CD4-positive, alpha-beta memory T cell (primary cell): Measurements from ENCODE around the gene POLR2J. TPM values are rescaled to one million over a fixed set of nuclear protein-coding genes. Genes with fewer than 3 reads are reported as not detected.
"Not testable (repeated sequence)": the region's sequence is repeated elsewhere in the genome, so short reads cannot be mapped to it uniquely, and the experiment has no call there.

Experiments
- CTCF ChIA-PET: fragments of 350-600 bp; sonication (Branson Sonifier 250); formaldehyde crosslinking; loops from one replicate; lab custom pipeline; 2021; ENCODE audit warnings: inconsistent platforms; ENCODE audit not compliant: partially characterized antibody; lab: Charles Lee
- POLR2A ChIA-PET: fragments of 350-600 bp; sonication (Branson Sonifier 250); formaldehyde crosslinking; loops from one replicate; lab custom pipeline; 2021; ENCODE audit not compliant: partially characterized antibody; lab: Charles Lee
- DNase-seq, 5 donors: peaks; one replicate each; pipeline versions ENCODE4 v3.0.0 to v3.0.0-alpha.2; 2020 to 2022; ENCODE audit warnings: mixed read lengths in 1 of 5
- H3K27ac ChIP-seq: one replicate; pipeline ENCODE4 v1.7.0; 2013; ENCODE audit warnings: low read depth, low read length
- H3K27me3 ChIP-seq: 2 replicates; pipeline ENCODE4 v1.7.0; 2013; ENCODE audit warnings: mild to moderate bottlenecking, low read length, moderate library complexity; ENCODE audit not compliant: insufficient read depth
- H3K36me3 ChIP-seq: 2 replicates; pipeline ENCODE4 v1.7.0; 2013; ENCODE audit warnings: mild to moderate bottlenecking, low read length, moderate library complexity; ENCODE audit not compliant: insufficient read depth
- H3K4me1 ChIP-seq: 2 replicates; pipeline ENCODE4 v1.7.0; 2013; ENCODE audit warnings: mild to moderate bottlenecking, low read length, moderate library complexity; ENCODE audit not compliant: insufficient read depth
- H3K4me3 ChIP-seq, 2 donors: one replicate each; pipeline ENCODE4 v1.7.0; 2013; ENCODE audit warnings: low read length in 2 of 2, mild to moderate bottlenecking in 1 of 2
- H3K9me3 ChIP-seq, 2 donors: one replicate each; pipeline ENCODE4 v1.7.0; 2013; ENCODE audit warnings: low read length in 2 of 2, control low read depth in 1 of 2; ENCODE audit not compliant: control insufficient read depth in 1 of 2
- H3K27ac Mint-ChIP-seq, 7 donors: one replicate each; pipeline ENCODE4 v1.8.0; 2020 to 2021; ENCODE audit warnings: mixed read lengths in 7 of 7, mild to moderate bottlenecking in 6 of 7, inconsistent platforms in 3 of 7, moderate library complexity in 3 of 7
- H3K27me3 Mint-ChIP-seq, 2 donors: one replicate each; pipeline ENCODE4 v1.8.0; 2020 to 2021; ENCODE audit warnings: mixed read lengths in 2 of 2
- H3K36me3 Mint-ChIP-seq, 2 donors: one replicate each; pipeline ENCODE4 v1.8.0; 2020 to 2021; ENCODE audit warnings: mixed read lengths in 2 of 2, inconsistent platforms in 1 of 2, mild to moderate bottlenecking in 1 of 2
- H3K4me1 Mint-ChIP-seq, 4 donors: one replicate each; pipeline ENCODE4 v1.8.0; 2020 to 2021; ENCODE audit warnings: mixed read lengths in 4 of 4, mild to moderate bottlenecking in 1 of 4
- H3K4me3 Mint-ChIP-seq, 8 donors: one replicate each; pipeline ENCODE4 v1.8.0; 2020 to 2021; ENCODE audit warnings: mixed read lengths in 8 of 8, mild to moderate bottlenecking in 7 of 8, moderate library complexity in 6 of 8, inconsistent platforms in 3 of 8
- H3K9me3 Mint-ChIP-seq, 8 donors: one replicate each; pipeline ENCODE4 v1.8.0; 2020 to 2021; ENCODE audit warnings: mixed read lengths in 8 of 8, mild to moderate bottlenecking in 5 of 8, inconsistent platforms in 3 of 8, moderate library complexity in 1 of 8
- intact Hi-C: fragments of 100-400 bp; cut with micrococcal nuclease; formaldehyde crosslinking; loops from one replicate; pipeline ENCODE4 v1.15.1; 2023
- polyA plus RNA-seq, 2 donors: library from polyadenylated mRNA; unstranded; fragments of 300-500 nt; fragmentation: Illumina TruSeq; gene quantifications; one replicate each; pipeline ENCODE4 v1.2.3, GENCODE V29; 2021
- total RNA-seq, 2 experiments: library from RNA; stranded (reverse); gene quantifications; one replicate each; pipeline ENCODE4 v1.2.3, GENCODE V29; 2021

POLR2J gene
- total and polyA plus RNA-seq, 4 experiments from 2014 or later: 35.8 to 126 (median 80.3) TPM

- H3K27me3 ChIP-seq, H3K27me3 Mint-ChIP-seq: not testable (repeated sequence)
These were observed 4.6 kb downstream of the POLR2J start for GRCh38 chr7:102474116-102474515.

GRCh38 chr7:102473271-102473991, 5.3 kb downstream of the POLR2J start:
- DNase-seq: no peak
- peaks cover 20% of the 10 kb centered on the region for H3K36me3 ChIP-seq
- CTCF ChIA-PET: interaction anchor here (1.9 kb wide), 1 partner anchor 59 kb away, joined by 6 read pairs; no protein-coding TSS in a partner anchor
- Mint-ChIP-seq H3K4me1 (peaks cover 0 to under 1% (median 0%) of the 10 kb centered on the region in 4 donors), H3K36me3 (peaks cover 0 to 22% of the 10 kb centered on the region in 2 donors), H3K9me3 (no peaks in the 10 kb centered on the region), H3K27me3 (no peaks in the 10 kb centered on the region), H3K4me3 (no peak overlapping the region), H3K27ac (peak overlapping the region in 1 of 7 donors; percentile 35)
- intact Hi-C loops: no loop called here
- H3K4me1 ChIP-seq: no peaks in the 10 kb centered on the region
- no peak overlapping the region for H3K27ac ChIP-seq
- H3K27me3 ChIP-seq: no peaks in the 10 kb centered on the region
- POLR2A ChIA-PET: interaction anchor here (1.2 kb wide), 1 partner anchor 47 kb away, joined by 3 read pairs; no protein-coding TSS in a partner anchor
- no peaks in the 10 kb centered on the region for H3K9me3 ChIP-seq
- no peak overlapping the region for H3K4me3 ChIP-seq

More at GRCh38 chr7:102474116-102474515, 4.6 kb downstream of the POLR2J start:
- H3K27ac ChIP-seq, H3K4me1 Mint-ChIP-seq, H3K4me3 Mint-ChIP-seq, intact Hi-C loops, H3K9me3 Mint-ChIP-seq, H3K4me1 ChIP-seq, H3K4me3 ChIP-seq, DNase-seq, POLR2A ChIA-PET, H3K9me3 ChIP-seq, CTCF ChIA-PET, H3K27ac Mint-ChIP-seq: not testable (repeated sequence)
- peaks cover 0 to 24% of the 10 kb centered on the region in 2 donors for H3K36me3 Mint-ChIP-seq
- H3K36me3 ChIP-seq: peaks cover 20% of the 10 kb centered on the region

GRCh38 chr7:102472126-102473041, 6.3 kb downstream of the POLR2J start:
- intact Hi-C loops: no loop called here
- CTCF ChIA-PET: interaction anchor here (1.9 kb wide), 1 partner anchor 58 kb away, joined by 6 read pairs; no protein-coding TSS in a partner anchor

GRCh38 chr7:102471791-102472125, 7.0 kb downstream of the POLR2J start:
- Histone ChIP-seq H3K4me3 (no peak overlapping the region), H3K9me3 (no peaks in the 10 kb centered on the region), H3K27ac (no peak overlapping the region), H3K36me3 (peaks cover 20% of the 10 kb centered on the region), H3K4me1 (no peaks in the 10 kb centered on the region), H3K27me3 (no peaks in the 10 kb centered on the region)
- H3K9me3 Mint-ChIP-seq: no peaks in the 10 kb centered on the region
- H3K27me3 Mint-ChIP-seq: no peaks in the 10 kb centered on the region
- intact Hi-C loops: no loop called here
- DNase-seq: no peak
- CTCF ChIA-PET: interaction anchor here (1.9 kb wide), 1 partner anchor 58 kb away, joined by 6 read pairs; no protein-coding TSS in a partner anchor
- peaks cover 1 to 6% (median 4%) of the 10 kb centered on the region in 4 donors for H3K4me1 Mint-ChIP-seq
- POLR2A ChIA-PET: interaction anchor here (1.0 kb wide), 1 partner anchor 45 kb away, joined by 4 read pairs; no protein-coding TSS in a partner anchor
- peak overlapping the region in 1 of 7 donors; percentile 46 for H3K27ac Mint-ChIP-seq
- H3K36me3 Mint-ChIP-seq: peaks cover 3 to 27% of the 10 kb centered on the region in 2 donors
- no peak overlapping the region for H3K4me3 Mint-ChIP-seq

More at GRCh38 chr7:102472126-102473041, 6.3 kb downstream of the POLR2J start:
- no peaks in the 10 kb centered on the region for H3K9me3 ChIP-seq
- POLR2A ChIA-PET: interaction anchor here (1.0 to 1.2 kb wide), 2 partner anchors 46 kb away, joined by 3 to 4 read pairs; no protein-coding TSS in a partner anchor
- no peak overlapping the region for H3K4me3 ChIP-seq
- H3K27ac ChIP-seq: no peak overlapping the region
- H3K4me3 Mint-ChIP-seq: no peak overlapping the region
- peak overlapping the region in 1 of 7 donors; percentile 35 for H3K27ac Mint-ChIP-seq
- no peaks in the 10 kb centered on the region for H3K27me3 Mint-ChIP-seq
- H3K4me1 Mint-ChIP-seq: peaks cover 0 to under 1% (median 0%) of the 10 kb centered on the region in 4 donors
- no peaks in the 10 kb centered on the region for H3K27me3 ChIP-seq
- peaks cover 20% of the 10 kb centered on the region for H3K36me3 ChIP-seq
- H3K9me3 Mint-ChIP-seq: no peaks in the 10 kb centered on the region
- no peaks in the 10 kb centered on the region for H3K4me1 ChIP-seq
- H3K36me3 Mint-ChIP-seq: peaks cover 0 to 22% of the 10 kb centered on the region in 2 donors
- no peak for DNase-seq

GRCh38 chr7:102469972-102470825, 8.5 kb downstream of the POLR2J start:
- POLR2A ChIA-PET: interaction anchor here (0.6 to 1.6 kb wide), 2 partner anchors 38 to 51 kb away, joined by 3 read pairs; no protein-coding TSS in a partner anchor
- H3K9me3 ChIP-seq: no peaks in the 10 kb centered on the region
- intact Hi-C loops: no loop called here
- peaks cover 4 to 27% of the 10 kb centered on the region in 2 donors for H3K36me3 Mint-ChIP-seq
- peaks cover 20% of the 10 kb centered on the region for H3K36me3 ChIP-seq
- H3K4me3 Mint-ChIP-seq: no peak overlapping the region
- H3K9me3 Mint-ChIP-seq: no peaks in the 10 kb centered on the region
- peak overlapping the region in 2 of 7 donors; percentile 12 to 74 for H3K27ac Mint-ChIP-seq
- peaks cover 6 to 22% (median 14%) of the 10 kb centered on the region in 4 donors for H3K4me1 Mint-ChIP-seq
- CTCF ChIA-PET: interaction anchor here (0.8 kb wide), 1 partner anchor 67 kb away, joined by 3 read pairs; no protein-coding TSS in a partner anchor
- no peak for DNase-seq
- H3K27ac ChIP-seq: no peak overlapping the region
- H3K4me3 ChIP-seq: no peak overlapping the region
- peaks cover 13% of the 10 kb centered on the region for H3K4me1 ChIP-seq
- H3K27me3 Mint-ChIP-seq: no peaks in the 10 kb centered on the region
- no peaks in the 10 kb centered on the region for H3K27me3 ChIP-seq

GRCh38 chr7:102469351-102469971, 9.3 kb downstream of the POLR2J start:
- intact Hi-C loops: no loop called here
- H3K9me3 ChIP-seq: no peaks in the 10 kb centered on the region
- no peaks in the 10 kb centered on the region for H3K27me3 ChIP-seq
- no peak overlapping the region for H3K4me3 ChIP-seq
- Mint-ChIP-seq H3K4me3 (no peak overlapping the region), H3K9me3 (no peaks in the 10 kb centered on the region), H3K27me3 (no peaks in the 10 kb centered on the region), H3K27ac (no peak overlapping the region), H3K36me3 (peaks cover 4 to 27% of the 10 kb centered on the region in 2 donors), H3K4me1 (peaks cover 6 to 25% (median 15%) of the 10 kb centered on the region in 4 donors)
- no peak overlapping the region for H3K27ac ChIP-seq
- ChIA-PET CTCF (no interaction called here), POLR2A (interaction anchor here (0.6 to 1.6 kb wide), 2 partner anchors 38 to 50 kb away, joined by 3 read pairs; no protein-coding TSS in a partner anchor)
- peaks cover 20% of the 10 kb centered on the region for H3K36me3 ChIP-seq
- no peak for DNase-seq
- peaks cover 13% of the 10 kb centered on the region for H3K4me1 ChIP-seq
